ENCODE measurements around the gene RABEP2.
"Not testable (repeated sequence)": the region's sequence is repeated elsewhere in the genome, so short reads cannot be mapped to it uniquely, and the experiment has no call there.

RABEP2 gene

DNA sequence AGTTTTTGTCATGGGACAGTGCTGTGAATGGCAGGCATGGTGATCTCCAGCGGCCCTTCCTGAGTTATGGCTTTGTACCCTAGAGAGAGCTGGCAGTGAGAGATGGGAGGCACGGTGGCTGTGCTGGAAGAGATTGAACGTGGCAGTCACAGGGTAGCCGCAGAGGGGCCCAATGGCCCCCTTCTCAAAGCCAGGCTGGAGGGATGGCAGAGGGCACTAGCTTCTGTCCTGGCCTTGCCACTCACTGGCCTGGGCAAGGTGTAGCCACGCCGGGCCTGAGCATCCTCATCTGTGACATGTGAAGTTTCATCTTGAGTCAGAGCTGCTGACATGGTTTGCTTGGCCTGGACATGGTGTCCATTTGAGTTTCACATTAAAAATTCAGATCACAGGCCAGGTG, 50.6 kb downstream of the RABEP2 start:
- Mint-ChIP-seq H3K27me3 (peaks cover 2% of the 10 kb centered on the region), H3K4me3 (no peak overlapping the region), H3K27ac (no peak overlapping the region), H3K4me1 (peaks cover 8% of the 10 kb centered on the region), H3K36me3 (peaks cover 8% of the 10 kb centered on the region), H3K9me3 (no peaks in the 10 kb centered on the region)
- DNase-seq (ENCODE audit: low spot score in 2 of 2) (no peak), ATAC-seq (ENCODE audit: low read depth) (no peak)

DNA sequence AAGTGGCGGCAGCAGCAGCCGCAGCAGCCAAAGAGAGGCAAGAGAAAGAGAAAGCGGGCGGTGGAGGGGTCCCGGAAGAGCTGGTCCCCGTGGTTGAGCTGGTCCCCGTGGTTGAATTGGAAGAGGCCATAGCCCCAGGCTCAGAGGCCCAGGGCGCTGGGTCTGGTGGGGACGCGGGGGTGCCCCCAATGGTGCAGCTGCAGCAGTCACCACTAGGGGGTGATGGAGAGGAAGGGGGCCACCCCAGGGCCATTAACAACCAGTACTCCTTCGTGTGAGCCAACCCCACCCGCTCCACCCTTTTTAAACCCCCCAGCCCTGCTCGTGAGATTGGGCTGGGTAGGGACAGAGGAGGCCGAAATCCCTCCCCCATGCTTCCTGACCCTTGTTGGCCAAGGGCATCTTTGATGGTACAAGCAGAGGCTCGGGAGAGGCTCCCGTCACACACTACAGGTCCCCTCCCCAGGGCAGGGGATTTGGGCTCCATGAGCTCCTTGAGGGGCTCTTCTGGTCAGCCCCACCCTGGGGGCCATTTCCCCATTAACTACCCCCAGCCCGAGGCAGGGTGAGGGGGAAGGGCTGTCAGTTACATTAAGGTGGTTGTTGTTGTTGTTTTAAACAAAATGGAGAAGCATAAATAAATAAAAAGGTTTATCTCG, 51.4 kb downstream of the RABEP2 start:
- no peak overlapping the region for H3K4me3 Mint-ChIP-seq
- DNase-seq (ENCODE audit: low spot score in 2 of 2), result peak; percentile 66 to 73
- peaks cover 8% of the 10 kb centered on the region for H3K36me3 Mint-ChIP-seq
- H3K9me3 Mint-ChIP-seq, result no peaks in the 10 kb centered on the region
- peaks cover 5% of the 10 kb centered on the region for H3K4me1 Mint-ChIP-seq
- ATAC-seq (ENCODE audit: low read depth), result peak; percentile 99
- H3K27me3 Mint-ChIP-seq, result peaks cover 2% of the 10 kb centered on the region
- H3K27ac Mint-ChIP-seq, result no peak overlapping the region

DNA sequence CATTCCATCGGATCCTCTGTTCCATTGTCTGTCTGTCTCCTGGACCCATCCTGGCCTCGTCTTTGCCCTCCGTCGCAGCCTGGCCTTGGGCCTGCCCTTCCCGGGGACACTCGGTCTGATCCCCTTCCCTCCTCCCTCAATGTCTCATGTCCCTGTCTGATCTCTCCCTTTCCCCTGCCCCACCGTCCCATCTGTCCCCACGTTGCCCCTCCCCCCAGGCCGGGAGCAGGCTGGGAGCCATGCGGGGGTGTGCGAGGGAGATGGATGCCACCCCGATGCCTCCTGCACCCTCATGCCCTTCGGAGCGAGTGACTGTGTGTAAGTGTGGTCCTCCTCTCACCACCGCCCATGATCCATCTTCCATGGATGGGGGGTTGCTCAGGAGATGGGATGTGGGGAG, 52.1 kb downstream of the RABEP2 start:
- ATAC-seq (ENCODE audit: low read depth) (no peak), DNase-seq (ENCODE audit: low spot score in 2 of 2) (no peak)
- H3K27me3 Mint-ChIP-seq, result peaks cover 2% of the 10 kb centered on the region
- peaks cover 8% of the 10 kb centered on the region for H3K36me3 Mint-ChIP-seq
- peaks cover 4% of the 10 kb centered on the region for H3K4me1 Mint-ChIP-seq
- no peak overlapping the region for H3K4me3 Mint-ChIP-seq
- H3K27ac Mint-ChIP-seq, result no peak overlapping the region
- H3K9me3 Mint-ChIP-seq, result no peaks in the 10 kb centered on the region

DNA sequence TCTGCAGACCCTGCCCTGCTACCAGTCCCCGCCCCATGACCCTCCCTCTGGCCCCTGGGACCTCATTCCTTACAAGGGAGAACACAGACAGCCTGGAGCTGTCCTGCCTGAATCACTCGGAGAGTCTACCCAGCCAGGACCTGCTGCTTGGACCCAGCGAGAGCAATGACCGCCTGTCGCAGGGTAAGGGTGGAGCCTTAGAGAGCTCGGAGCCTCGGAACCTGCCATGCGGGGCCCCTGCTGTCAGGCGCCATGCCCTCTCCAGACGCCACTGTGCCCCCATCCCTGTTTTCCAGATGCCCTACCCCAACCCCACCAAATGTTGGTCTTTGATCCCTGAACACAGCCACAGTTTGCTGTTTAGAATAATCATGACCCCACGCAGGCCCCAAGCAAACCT, 55.8 kb downstream of the RABEP2 start:
- DNase-seq (ENCODE audit: low spot score in 2 of 2), result no peak
- no peak for ATAC-seq (ENCODE audit: low read depth)
- Mint-ChIP-seq H3K36me3 (peaks cover 16% of the 10 kb centered on the region), H3K4me1 (peaks cover 20% of the 10 kb centered on the region), H3K27ac (no peak overlapping the region), H3K4me3 (no peak overlapping the region), H3K9me3 (no peaks in the 10 kb centered on the region), H3K27me3 (no peaks in the 10 kb centered on the region)

DNA sequence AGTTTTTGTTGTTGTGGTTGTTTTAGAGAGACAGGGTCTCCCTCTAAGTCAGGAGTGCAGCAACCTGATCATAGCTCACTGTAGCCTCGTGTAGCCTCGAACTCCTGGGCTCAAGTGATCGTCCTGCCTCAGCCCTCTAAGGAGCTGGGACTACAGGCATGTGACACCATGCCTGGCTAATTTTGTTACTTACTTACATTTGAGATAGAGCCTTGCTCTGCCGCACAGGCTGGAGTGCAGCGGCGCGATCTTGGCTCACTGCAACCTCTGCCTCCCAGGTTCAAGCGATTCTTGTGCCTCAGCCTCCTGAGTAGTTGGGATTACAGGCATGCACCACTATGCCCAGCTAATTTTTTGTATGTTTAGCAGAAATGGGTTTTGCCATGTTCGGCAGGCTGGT, 57.4 kb downstream of the RABEP2 start:
- not testable (repeated sequence) for H3K9me3 Mint-ChIP-seq; H3K4me3 Mint-ChIP-seq; H3K27me3 Mint-ChIP-seq; DNase-seq (ENCODE audit: low spot score in 2 of 2); H3K27ac Mint-ChIP-seq; ATAC-seq (ENCODE audit: low read depth)
- Mint-ChIP-seq H3K36me3 (peaks cover 16% of the 10 kb centered on the region), H3K4me1 (peaks cover 25% of the 10 kb centered on the region)

DNA sequence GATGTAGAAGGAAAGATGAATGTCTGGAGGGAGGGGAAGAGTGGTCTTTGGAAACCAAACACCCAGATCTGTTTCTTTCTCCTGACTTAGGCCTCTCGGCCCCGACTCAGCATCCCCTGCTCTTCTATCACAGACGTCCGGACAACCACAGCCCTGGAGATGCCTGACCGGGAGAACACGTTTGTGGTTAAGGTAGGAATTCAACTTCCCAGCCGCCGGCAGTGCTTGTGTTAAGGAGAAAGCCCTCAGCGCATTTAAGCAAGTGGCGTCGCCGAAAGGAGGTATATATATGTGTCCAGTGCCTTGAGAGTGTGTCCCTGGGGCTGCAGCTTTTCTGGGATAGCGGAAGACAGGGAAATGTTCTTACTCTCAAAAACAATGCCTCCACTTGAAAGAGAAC, 57.8 kb downstream of the RABEP2 start:
- H3K27me3 Mint-ChIP-seq, result no peaks in the 10 kb centered on the region
- DNase-seq (ENCODE audit: low spot score in 2 of 2) (no peak), ATAC-seq (ENCODE audit: low read depth) (no peak)
- no peaks in the 10 kb centered on the region for H3K9me3 Mint-ChIP-seq
- no peak overlapping the region for H3K27ac Mint-ChIP-seq
- H3K4me3 Mint-ChIP-seq, result no peak overlapping the region
- H3K36me3 Mint-ChIP-seq, result peaks cover 16% of the 10 kb centered on the region
- peaks cover 22% of the 10 kb centered on the region for H3K4me1 Mint-ChIP-seq

DNA sequence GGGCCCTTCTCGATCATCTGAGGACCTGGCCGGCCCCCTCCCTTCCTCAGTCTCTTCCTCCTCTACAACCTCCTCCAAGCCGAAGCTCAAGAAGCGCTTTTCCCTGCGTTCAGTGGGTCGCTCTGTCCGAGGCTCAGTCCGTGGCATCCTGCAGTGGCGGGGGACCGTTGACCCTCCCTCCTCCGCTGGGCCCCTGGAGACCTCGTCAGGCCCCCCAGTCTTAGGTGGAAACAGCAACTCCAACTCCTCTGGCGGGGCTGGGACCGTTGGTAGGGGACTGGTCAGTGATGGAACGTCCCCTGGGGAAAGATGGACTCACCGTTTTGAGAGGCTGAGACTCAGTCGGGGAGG, 58.6 kb downstream of the RABEP2 start:
- H3K4me1 Mint-ChIP-seq, result peaks cover 22% of the 10 kb centered on the region
- ATAC-seq (ENCODE audit: low read depth) (no peak), DNase-seq (ENCODE audit: low spot score in 2 of 2) (no peak)
- no peak overlapping the region for H3K27ac Mint-ChIP-seq
- H3K9me3 Mint-ChIP-seq, result no peaks in the 10 kb centered on the region
- no peak overlapping the region for H3K4me3 Mint-ChIP-seq
- H3K27me3 Mint-ChIP-seq, result no peaks in the 10 kb centered on the region
- peaks cover 16% of the 10 kb centered on the region for H3K36me3 Mint-ChIP-seq

DNA sequence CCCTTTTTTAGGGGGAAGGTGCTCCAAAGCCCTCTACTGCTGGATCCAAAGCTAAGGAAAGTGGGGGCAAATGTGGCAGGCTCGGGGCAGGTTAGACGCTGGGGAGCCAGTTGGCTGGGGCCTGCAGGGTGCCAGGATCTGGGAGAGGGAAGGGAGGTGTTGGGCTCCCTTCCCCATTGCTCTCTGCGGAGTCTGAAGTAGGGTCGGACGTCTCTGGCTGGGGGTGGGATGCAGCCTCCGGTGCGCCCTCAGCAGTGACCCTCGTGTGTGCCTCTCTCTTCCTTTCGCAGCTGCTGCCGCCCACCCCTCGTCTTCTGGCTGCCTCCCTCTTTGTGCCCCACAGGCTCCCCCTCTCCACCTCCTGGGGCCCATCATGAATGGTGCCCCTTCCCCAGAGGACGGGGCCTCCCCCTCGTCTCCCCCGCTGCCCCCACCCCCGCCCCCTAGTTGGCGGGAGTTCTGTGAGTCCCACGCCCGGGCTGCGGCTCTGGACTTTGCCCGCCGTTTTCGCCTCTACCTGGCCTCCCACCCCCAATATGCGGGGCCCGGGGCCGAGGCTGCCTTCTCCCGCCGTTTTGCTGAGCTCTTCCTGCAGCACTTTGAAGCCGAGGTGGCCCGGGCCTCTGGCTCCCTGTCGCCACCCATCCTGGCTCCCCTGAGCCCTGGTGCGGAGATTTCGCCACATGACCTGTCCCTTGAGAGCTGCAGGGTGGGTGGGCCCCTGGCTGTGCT, 59.1 kb downstream of the RABEP2 start:
- H3K27me3 Mint-ChIP-seq, result no peaks in the 10 kb centered on the region
- peaks cover 22% of the 10 kb centered on the region for H3K4me1 Mint-ChIP-seq
- no peak overlapping the region for H3K27ac Mint-ChIP-seq
- no peaks in the 10 kb centered on the region for H3K9me3 Mint-ChIP-seq
- no peak overlapping the region for H3K4me3 Mint-ChIP-seq
- peaks cover 16% of the 10 kb centered on the region for H3K36me3 Mint-ChIP-seq
- no peak for DNase-seq (ENCODE audit: low spot score in 2 of 2)
- ATAC-seq (ENCODE audit: low read depth), result no peak

DNA sequence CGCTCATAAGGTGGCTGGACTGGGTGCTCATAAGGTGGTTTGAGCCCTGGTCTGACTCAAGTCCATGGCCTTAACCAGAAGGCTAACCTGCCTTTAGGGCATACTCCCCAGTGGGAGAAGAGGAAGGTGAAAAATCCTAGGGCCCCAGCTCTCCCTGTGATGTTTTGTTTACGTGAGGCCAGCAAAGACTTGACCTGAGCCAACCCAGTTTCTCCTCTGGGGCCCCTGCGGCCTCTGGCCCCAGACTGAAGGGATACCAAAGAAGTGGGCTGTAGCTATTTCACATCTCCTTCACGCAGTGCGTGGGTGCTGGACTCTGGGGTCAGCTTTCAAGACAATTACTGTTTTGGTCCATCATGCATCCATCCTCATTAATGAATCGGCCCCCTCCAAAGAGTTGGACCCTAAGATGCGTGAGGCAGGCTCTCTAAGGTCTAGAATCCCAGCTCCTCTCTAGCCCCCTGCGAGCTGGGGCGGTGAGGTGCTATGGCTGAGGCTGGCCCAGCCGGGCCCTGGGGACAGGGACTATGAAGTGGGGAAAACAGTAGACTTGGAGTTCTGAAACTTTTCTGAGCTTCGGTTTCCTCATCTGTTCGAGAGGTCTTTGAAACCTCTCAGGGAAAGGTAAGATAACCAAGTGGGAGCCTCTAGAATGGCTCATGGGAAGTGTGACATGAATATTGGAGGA, 59.9 kb downstream of the RABEP2 start:
- DNase-seq (ENCODE audit: low spot score in 2 of 2), result no peak
- Mint-ChIP-seq H3K27me3 (no peaks in the 10 kb centered on the region), H3K4me3 (peak overlapping the region; percentile 91), H3K9me3 (no peaks in the 10 kb centered on the region), H3K4me1 (peaks cover 22% of the 10 kb centered on the region), H3K36me3 (peaks cover 13% of the 10 kb centered on the region), H3K27ac (peak overlapping the region; percentile 91)
- no peak for ATAC-seq (ENCODE audit: low read depth)

DNA sequence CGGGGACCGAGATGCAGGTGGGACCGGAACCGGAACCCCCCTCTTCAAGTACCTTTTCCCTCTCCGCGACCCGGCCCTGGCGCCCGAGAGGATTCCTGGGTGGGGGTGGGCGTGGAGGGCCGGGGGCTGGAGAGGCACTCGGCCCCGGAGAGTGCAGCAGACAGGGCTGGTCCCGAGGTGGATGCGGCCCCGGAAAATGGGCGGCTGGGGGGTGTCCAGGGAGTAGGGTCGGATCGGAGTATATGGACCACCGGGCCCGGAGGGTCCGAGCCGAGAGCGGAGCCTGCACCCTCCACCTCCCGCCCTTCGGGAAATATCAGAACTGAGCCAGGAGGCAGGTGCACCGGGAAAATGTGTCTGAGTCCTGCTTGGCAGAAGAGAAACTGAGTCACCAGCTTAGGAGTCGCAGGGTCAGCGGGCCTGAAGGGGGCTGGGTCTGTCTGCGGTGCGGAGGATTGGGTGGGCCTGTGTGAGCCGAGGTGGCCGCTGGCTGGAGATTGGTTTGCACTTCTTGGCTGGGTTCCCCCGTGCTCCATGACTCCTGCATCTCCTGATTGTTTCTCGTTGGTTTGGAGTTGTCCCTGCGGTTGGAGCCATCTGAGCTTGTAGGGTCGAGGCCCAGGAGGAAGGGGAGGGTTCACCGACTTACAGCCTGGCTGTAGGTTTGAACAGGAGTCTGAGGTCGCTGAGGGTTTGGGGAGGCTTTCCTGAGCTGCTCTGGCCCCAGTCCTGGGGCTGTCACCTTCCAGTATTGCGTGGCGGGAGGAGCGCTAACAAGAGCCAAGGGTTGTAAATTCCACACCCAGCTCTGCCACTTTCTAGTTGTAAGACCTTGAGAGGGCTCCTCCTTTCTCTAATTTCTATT, 60.9 kb downstream of the RABEP2 start:
- Mint-ChIP-seq H3K27me3 (no peaks in the 10 kb centered on the region), H3K27ac (peak overlapping the region; percentile 91), H3K4me1 (peaks cover 24% of the 10 kb centered on the region), H3K4me3 (peak overlapping the region; percentile 91), H3K9me3 (no peaks in the 10 kb centered on the region), H3K36me3 (peaks cover 9% of the 10 kb centered on the region)
- peak in 1 of 2 donors; percentile 32 for DNase-seq (ENCODE audit: low spot score in 2 of 2)
- ATAC-seq (ENCODE audit: low read depth), result no peak

DNA sequence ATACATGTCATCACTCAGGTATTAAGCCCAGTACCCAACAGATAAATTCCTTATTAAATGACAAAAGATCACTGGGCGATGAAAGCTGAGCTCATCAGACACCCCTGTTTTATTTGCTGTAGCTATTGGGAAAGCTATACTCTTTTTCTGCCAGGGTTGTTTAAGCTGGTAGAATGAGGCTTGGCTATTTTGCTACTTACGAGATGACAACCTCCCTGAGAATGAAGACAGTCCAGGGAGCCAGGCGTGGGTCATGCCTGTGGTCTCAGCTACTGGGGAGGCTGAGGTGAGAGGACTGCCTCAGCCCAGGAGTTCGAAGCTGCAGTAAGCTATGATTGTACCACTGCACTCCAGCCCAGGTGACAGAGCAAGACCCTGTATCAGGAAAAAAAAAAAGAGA, 65.7 kb downstream of the RABEP2 start:
- ATAC-seq (ENCODE audit: low read depth), result no peak
- H3K4me1 Mint-ChIP-seq, result peaks cover 8% of the 10 kb centered on the region
- H3K4me3 Mint-ChIP-seq, result no peak overlapping the region
- H3K9me3 Mint-ChIP-seq, result no peaks in the 10 kb centered on the region
- no peaks in the 10 kb centered on the region for H3K36me3 Mint-ChIP-seq
- no peak for DNase-seq (ENCODE audit: low spot score in 2 of 2)
- peak overlapping the region; percentile 40 for H3K27ac Mint-ChIP-seq
- no peaks in the 10 kb centered on the region for H3K27me3 Mint-ChIP-seq

DNA sequence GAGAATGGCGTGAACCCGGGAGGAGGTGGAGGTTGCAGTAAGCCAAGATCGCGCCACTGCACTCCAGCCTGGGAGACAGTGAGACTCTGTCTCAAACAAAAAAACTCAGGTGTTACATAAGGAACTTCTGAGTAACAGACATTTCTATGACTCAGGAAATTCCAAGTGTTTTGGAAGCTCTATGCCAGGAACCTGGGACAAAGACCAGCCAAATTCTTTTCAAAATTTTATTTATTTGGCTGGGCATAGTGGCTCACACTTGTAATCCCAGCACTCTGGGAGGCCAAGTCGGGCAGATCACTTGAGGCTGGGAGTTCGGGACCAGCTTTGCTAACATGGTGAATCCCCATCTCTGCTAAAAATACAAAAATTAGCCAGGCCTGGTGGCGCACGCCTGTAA, 66.6 kb downstream of the RABEP2 start:
- no peaks in the 10 kb centered on the region for H3K36me3 Mint-ChIP-seq
- no peaks in the 10 kb centered on the region for H3K27me3 Mint-ChIP-seq
- no peak overlapping the region for H3K27ac Mint-ChIP-seq
- H3K4me3 Mint-ChIP-seq, result no peak overlapping the region
- no peaks in the 10 kb centered on the region for H3K9me3 Mint-ChIP-seq
- ATAC-seq (ENCODE audit: low read depth) (no peak), DNase-seq (ENCODE audit: low spot score in 2 of 2) (no peak)
- peaks cover 5% of the 10 kb centered on the region for H3K4me1 Mint-ChIP-seq

All from memory B cell (primary cell).